Epithelial cell of proximal tubule (primary cell): Measurements from ENCODE around the gene HSD11B1L. TPM values are rescaled to one million over a fixed set of nuclear protein-coding genes. Genes with fewer than 3 reads are reported as not detected.

Experiments used
- DNase-seq: peaks from one replicate; pipeline ENCODE4 v3.0.0-alpha.2; 2011; ENCODE audit warnings: low read depth
- H3K4me3 ChIP-seq: 2 replicates; pipeline ENCODE4 v1.5.1; 2011; ENCODE audit warnings: low read depth, mild to moderate bottlenecking, low read length
- total RNA-seq: library from RNA; depleted of rRNA; stranded (reverse); fragments of >200 nt; gene quantifications from 2 replicates; pipeline ENCODE4 v1.2.3, GENCODE V29; 2015
- TF ChIP-seq, protein P1 (sequence below): conservative IDR thresholded peaks from 2 replicates; pipeline ENCODE4 v1.5.1; 2012; ENCODE audit warnings: low read depth, mild to moderate bottlenecking, low read length

Gene HSD11B1L
- total RNA-seq, 1 donor from 2014 or later: 13.5 TPM

DNA sequence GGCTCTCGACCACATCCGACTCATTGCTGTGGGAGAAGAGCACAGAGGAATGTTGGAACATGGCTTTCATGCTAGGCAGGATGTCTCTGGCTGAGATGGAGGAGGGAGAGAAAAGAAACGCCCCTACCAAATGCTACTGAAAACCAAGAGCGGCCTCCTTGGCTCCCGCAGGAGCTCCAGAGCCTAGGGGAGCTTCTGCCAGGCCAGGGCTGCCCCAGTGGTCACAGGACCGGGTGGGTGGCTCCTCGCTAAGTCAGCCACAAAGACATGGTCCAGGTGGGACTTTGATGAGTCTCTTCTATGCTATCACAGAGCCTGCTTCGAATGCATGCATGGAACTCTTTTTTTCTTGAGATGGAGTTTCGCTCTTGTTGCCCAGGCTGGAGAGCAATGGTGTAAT is 32.4 kb downstream of the HSD11B1L start:
- TF ChIP-seq, protein P1, sequence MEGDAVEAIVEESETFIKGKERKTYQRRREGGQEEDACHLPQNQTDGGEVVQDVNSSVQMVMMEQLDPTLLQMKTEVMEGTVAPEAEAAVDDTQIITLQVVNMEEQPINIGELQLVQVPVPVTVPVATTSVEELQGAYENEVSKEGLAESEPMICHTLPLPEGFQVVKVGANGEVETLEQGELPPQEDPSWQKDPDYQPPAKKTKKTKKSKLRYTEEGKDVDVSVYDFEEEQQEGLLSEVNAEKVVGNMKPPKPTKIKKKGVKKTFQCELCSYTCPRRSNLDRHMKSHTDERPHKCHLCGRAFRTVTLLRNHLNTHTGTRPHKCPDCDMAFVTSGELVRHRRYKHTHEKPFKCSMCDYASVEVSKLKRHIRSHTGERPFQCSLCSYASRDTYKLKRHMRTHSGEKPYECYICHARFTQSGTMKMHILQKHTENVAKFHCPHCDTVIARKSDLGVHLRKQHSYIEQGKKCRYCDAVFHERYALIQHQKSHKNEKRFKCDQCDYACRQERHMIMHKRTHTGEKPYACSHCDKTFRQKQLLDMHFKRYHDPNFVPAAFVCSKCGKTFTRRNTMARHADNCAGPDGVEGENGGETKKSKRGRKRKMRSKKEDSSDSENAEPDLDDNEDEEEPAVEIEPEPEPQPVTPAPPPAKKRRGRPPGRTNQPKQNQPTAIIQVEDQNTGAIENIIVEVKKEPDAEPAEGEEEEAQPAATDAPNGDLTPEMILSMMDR: no peak
- DNase-seq: no peak
- no peak overlapping the region for H3K4me3 ChIP-seq

DNA sequence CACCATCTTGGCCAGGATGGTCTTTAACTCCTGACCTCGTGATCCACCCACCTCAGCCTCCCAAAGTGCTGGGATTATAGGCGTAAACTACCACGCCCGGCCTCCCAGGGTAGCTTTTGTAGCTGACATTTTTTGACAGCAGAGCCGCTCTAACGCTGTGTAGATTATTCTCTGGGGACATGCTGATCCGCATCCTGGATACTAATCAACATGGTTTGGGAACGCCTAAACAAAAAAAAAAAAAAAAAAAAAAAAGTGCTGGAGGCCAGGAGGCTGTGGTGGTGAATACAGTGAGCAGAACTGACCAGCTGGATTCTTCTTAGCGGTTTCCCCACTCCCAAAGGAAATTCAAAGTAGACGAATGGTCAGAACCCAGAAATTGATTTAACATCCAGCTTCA is 34.0 kb downstream of the HSD11B1L start:
- no peak overlapping the region for H3K4me3 ChIP-seq
- DNase-seq: no peak
- TF ChIP-seq, protein P1: no peak

DNA sequence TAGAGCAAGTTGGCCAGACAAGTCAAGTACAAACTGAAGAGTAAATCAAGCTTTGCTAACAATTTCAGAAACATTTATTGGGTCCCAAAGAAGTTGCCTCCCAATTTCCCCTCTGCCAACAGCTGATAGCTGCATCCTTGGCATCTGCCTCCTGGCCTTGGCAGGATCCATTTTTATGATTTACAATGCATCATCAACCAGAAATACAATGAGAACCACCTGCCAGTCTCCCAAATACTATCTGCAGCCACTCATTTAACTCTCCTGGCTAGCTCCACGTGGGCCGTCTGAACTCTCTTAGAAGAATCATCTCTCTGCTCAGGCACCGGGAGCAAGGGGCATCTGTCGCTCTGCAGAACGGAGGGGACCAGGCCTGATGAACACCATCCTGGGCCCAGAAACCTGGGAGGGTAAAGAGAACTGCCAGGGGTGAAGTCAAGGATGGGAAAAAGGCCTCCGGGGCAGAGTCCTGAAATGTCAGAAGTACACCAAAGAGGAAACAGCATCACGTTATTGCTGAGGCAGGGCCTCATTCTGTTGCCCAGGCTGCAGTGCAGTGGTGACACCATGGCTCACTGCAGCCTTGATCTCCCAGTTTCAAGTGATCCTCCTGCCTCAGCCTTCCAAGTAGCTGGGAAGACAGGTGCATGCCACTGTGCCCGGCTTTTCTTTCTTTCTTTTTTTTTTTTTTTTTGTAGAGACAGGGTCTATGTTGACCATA is 36.5 kb downstream of the HSD11B1L start:
- peak overlapping the region; percentile 93 for H3K4me3 ChIP-seq
- no peak for DNase-seq
- TF ChIP-seq, protein P1: no peak

DNA sequence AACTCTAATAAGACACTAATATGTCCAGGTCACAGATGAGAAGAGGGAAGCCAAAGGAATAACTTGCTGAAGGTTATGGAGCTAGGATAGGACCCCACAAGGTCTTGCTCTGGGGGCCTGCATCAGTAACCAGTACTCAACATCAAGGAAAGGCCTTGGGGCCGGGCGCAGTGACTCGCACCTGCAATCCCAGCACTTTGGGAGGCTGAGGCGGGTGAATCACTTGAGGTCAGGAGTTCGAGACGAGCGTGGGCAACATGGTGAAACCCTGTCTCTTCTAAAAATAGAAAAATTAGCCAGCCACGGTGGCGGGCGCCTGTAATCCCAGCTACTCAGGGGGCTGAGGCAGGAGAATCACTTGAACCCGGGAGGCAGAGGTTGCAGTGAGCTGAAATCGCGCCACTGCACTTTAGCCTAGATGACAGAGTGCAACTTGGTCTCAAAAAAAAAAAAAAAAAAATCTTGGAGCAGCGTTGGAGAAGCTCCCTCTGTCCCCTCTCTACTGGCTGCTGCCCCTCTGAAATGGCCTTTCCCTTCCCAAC is 37.3 kb downstream of the HSD11B1L start:
- TF ChIP-seq, protein P1: no peak
- DNase-seq: no peak
- H3K4me3 ChIP-seq: peak overlapping the region; percentile 93

DNA sequence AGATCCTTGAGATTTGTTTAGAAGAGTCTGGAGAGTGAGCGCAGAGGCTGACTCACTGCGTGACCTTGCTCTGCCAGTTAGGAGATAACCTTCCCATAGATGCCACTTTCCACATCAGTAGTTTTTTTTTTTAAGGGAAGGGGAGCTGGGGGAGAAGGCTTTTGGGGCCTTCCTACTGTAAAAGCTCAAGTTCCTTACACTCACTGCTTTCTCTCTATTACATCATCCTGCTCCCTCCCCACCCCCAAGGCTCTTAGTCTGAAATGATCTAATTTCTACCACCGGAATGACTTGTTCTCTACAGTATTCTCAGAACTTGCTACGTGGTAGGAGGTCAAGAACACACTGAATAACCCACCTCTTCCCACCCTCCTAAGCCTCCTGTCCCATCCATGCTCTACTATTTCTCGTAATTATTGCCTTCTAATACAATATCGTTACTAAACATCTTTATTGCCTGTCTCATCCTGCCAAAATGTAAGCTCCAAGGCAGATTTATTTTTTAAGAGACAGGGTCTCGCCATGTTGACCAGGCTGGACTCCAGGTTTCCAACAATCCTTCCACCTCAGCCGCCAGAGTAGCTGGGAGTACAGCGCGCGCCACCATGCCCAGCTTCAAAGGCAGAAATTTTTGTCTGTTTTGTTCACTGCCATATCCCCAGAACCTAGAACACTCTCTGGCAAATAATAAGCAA is 37.9 kb downstream of the HSD11B1L start:
- peak; percentile 52 for DNase-seq
- H3K4me3 ChIP-seq: peak overlapping the region; percentile 93
- TF ChIP-seq, protein P1: no peak

DNA sequence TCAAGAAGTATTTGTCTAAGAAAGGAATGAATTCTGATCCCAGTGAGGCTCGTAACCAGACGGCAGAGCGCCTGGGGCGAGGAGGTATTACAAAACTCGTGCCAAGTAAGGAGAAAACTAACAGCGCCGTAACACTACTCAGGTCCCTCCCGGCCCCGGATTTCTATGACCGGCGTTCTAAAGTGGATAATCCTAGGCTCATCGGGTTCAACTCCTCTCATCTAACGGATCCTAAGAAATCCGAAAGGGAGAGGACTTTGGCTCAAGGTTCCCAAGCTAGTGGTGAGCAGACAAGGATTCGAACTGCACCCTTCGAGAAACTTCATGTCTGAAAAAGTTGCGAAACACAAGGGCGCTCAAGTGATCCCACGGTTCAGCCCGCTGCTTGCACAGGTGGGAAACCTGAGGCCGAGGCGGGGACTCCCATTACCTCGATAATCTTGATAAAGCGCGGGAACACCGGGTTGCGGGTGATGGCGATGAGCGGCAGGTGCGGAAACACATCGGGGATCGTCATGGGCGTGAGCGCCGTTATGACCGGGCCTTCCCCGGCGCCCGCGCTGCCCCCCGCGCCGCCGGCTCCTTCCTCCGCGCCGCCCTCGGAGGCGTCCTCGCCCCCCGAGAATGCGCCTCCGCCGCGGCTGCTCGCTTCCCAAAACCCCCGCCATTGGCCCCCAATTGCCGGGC is 38.6 kb downstream of the HSD11B1L start:
- no peak for DNase-seq
- TF ChIP-seq, protein P1: no peak
- H3K4me3 ChIP-seq: peak overlapping the region; percentile 93
